PFSK-1 (cell line): Measurements from ENCODE around the gene IGF2R.

Experiments used
- FOXP2 ChIP-seq: optimal IDR thresholded peaks from 2 replicates; pipeline ENCODE3; 2011; ENCODE audit warnings: borderline replicate concordance, control low read depth, inconsistent platforms; ENCODE audit not compliant: insufficient read depth; ENCODE audit errors: extremely low read length, extremely low read depth
- POLR2AphosphoS5 ChIP-seq: IDR thresholded peaks from 2 replicates; pipeline ENCODE4 v1.6.1; 2012; ENCODE audit warnings: low read depth, mild to moderate bottlenecking, control low read depth, low read length, moderate library complexity
- SIN3A ChIP-seq: IDR thresholded peaks from 2 replicates; pipeline ENCODE4 v1.6.1; 2012; ENCODE audit warnings: mild to moderate bottlenecking, low read length, moderate library complexity, borderline replicate concordance; ENCODE audit not compliant: insufficient read depth
- TAF1 ChIP-seq: IDR thresholded peaks from 2 replicates; pipeline ENCODE4 v1.6.1; 2012; ENCODE audit warnings: low read length, control low read depth, borderline replicate concordance; ENCODE audit not compliant: insufficient read depth
- TF ChIP-seq, protein P1 (sequence below), 2 experiments: IDR thresholded peaks; 2 replicates each; pipeline versions ENCODE4 v1.6.1 to v1.8.0; 2011 to 2012; ENCODE audit warnings: low read depth in 2 of 2, low read length in 2 of 2, control low read depth in 1 of 2, inconsistent platforms in 1 of 2, mild to moderate bottlenecking in 1 of 2, moderate library complexity in 1 of 2; ENCODE audit not compliant: insufficient read depth in 1 of 2

Gene IGF2R

GRCh38 chr6:159935633-159936032 is 33.2 kb upstream of the IGF2R start:
- TF ChIP-seq SIN3A (no peak), TAF1 (no peak), FOXP2 (no peak), POLR2AphosphoS5 (no peak)
- TF ChIP-seq, protein P1, sequence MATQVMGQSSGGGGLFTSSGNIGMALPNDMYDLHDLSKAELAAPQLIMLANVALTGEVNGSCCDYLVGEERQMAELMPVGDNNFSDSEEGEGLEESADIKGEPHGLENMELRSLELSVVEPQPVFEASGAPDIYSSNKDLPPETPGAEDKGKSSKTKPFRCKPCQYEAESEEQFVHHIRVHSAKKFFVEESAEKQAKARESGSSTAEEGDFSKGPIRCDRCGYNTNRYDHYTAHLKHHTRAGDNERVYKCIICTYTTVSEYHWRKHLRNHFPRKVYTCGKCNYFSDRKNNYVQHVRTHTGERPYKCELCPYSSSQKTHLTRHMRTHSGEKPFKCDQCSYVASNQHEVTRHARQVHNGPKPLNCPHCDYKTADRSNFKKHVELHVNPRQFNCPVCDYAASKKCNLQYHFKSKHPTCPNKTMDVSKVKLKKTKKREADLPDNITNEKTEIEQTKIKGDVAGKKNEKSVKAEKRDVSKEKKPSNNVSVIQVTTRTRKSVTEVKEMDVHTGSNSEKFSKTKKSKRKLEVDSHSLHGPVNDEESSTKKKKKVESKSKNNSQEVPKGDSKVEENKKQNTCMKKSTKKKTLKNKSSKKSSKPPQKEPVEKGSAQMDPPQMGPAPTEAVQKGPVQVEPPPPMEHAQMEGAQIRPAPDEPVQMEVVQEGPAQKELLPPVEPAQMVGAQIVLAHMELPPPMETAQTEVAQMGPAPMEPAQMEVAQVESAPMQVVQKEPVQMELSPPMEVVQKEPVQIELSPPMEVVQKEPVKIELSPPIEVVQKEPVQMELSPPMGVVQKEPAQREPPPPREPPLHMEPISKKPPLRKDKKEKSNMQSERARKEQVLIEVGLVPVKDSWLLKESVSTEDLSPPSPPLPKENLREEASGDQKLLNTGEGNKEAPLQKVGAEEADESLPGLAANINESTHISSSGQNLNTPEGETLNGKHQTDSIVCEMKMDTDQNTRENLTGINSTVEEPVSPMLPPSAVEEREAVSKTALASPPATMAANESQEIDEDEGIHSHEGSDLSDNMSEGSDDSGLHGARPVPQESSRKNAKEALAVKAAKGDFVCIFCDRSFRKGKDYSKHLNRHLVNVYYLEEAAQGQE (IDR thresholded peaks at IDR 0.05; ENCODE audit: insufficient read depth in 1 of 2, low read depth in 2 of 2, low read length in 2 of 2): no peak

- TF ChIP-seq SIN3A: no peak
- TF ChIP-seq, protein P1 (IDR thresholded peaks at IDR 0.05; ENCODE audit: insufficient read depth in 1 of 2, low read depth in 2 of 2, low read length in 2 of 2): no peak
- no peak for TF ChIP-seq FOXP2
- TF ChIP-seq POLR2AphosphoS5: no peak
- TF ChIP-seq TAF1: no peak
Observed at GRCh38 chr6:159939591-159940016, 29.3 kb upstream of the IGF2R start.

DNA sequence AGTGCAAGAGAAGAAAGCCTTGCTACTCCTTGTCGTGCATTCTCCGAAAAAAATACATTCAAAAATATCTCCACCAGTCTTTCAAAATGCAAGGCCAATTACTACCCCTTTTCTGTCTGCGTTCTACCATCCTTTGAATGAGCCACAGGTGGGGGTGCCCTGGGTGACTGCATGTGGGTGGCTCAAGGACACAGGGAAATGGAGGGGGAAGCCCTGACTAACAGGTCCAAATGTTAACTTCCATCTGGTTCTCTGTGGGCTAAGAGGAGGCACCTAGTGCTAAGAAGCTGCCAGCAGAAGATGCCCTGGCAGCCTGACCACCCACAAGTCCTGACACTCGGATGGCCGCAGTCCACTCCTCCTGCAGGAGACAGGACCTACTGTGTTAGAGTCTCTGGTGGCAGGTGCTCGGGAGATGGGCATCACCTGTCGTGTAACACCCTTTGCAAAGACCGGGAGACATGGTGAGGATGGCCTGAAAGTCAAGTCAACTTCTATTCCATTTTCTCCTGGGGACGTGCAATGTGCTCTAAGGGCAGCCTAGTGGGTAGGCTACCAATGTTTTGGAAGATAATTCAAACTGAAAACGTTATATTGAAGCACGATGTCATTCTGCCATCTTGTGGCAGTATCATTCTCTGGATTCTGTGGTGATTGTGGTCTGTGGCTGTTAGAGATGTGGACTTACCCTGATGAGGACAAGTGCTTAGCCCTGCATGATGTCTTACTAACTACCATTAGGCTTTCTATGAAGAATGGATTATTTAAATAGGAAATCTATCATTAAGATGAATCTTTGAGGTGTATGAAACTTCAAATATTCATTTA is 27.4 kb upstream of the IGF2R start:
- TF ChIP-seq, protein P1 (IDR thresholded peaks at IDR 0.05; ENCODE audit: insufficient read depth in 1 of 2, low read depth in 2 of 2, low read length in 2 of 2): no peak
- TF ChIP-seq FOXP2 (no peak), POLR2AphosphoS5 (no peak), SIN3A (no peak), TAF1 (no peak)

GRCh38 chr6:159943101-159943632 is 25.7 kb upstream of the IGF2R start:
- TF ChIP-seq, protein P1 (IDR thresholded peaks at IDR 0.05; ENCODE audit: insufficient read depth in 1 of 2, low read depth in 2 of 2, low read length in 2 of 2): no peak
- no peak for TF ChIP-seq SIN3A
- TF ChIP-seq POLR2AphosphoS5: no peak
- TF ChIP-seq TAF1: no peak
- TF ChIP-seq FOXP2: no peak
